ENCODE measurements around the gene PURA. TPM values are rescaled to one million over a fixed set of nuclear protein-coding genes. Genes with fewer than 3 reads are reported as not detected.

Gene PURA
- total RNA-seq, 1 experiment from 2014 or later, result 9.5 TPM

- no TSS peak for BruUV-seq (replicated peaks)
- ChIA-PET POLR2A (ENCODE audit: low non-redundant PET) (no interaction called here), CTCF (interaction anchor here (1.0 kb wide), 1 partner anchor 64 kb away, joined by 3 read pairs; no protein-coding TSS in a partner anchor)
- no peak for TF ChIP-seq EZH2 (IDR thresholded peaks at IDR 0.05; ENCODE audit: borderline replicate concordance, low read depth, low read length, poor library complexity, severe bottlenecking)
- TF ChIP-seq CTCF (conservative IDR thresholded peaks at IDR 0.05; ENCODE audit: low read depth, low read length), result no peak
- H3K27ac ChIP-seq (ENCODE audit: low read depth, low read length, poor library complexity, severe bottlenecking), result no peak overlapping the region
- H3K36me3 ChIP-seq (ENCODE audit: insufficient read depth, low read length, poor library complexity, severe bottlenecking), result no peaks in the 10 kb centered on the region
- H3K4me1 ChIP-seq (ENCODE audit: insufficient read depth, low read length, poor library complexity, severe bottlenecking), result no peaks in the 10 kb centered on the region
- H3K27me3 ChIP-seq (replicated peaks; ENCODE audit: insufficient read depth, low read depth, low read length, poor library complexity), result no peaks in the 10 kb centered on the region
- no peak for DNase-seq (ENCODE audit: low spot score)
- no peaks in the 10 kb centered on the region for H3K9me3 ChIP-seq (ENCODE audit: low read depth, low read length, poor library complexity, severe bottlenecking)
- H3K4me3 ChIP-seq (ENCODE audit: low read depth, low read length, poor library complexity, severe bottlenecking), result no peak overlapping the region
- intact Hi-C loops (cut with micrococcal nuclease; ENCODE audit: unreplicated experiment), result no loop called here
Observed at GRCh38 chr5:140136624-140137023, 22.7 kb downstream of the PURA start.

- H3K27ac ChIP-seq (ENCODE audit: low read depth, low read length, poor library complexity, severe bottlenecking), result no peak overlapping the region
- H3K27me3 ChIP-seq (replicated peaks; ENCODE audit: insufficient read depth, low read depth, low read length, poor library complexity), result no peaks in the 10 kb centered on the region
- no peak overlapping the region for H3K4me3 ChIP-seq (ENCODE audit: low read depth, low read length, poor library complexity, severe bottlenecking)
- ChIA-PET POLR2A (ENCODE audit: low non-redundant PET) (no interaction called here), CTCF (no interaction called here)
- no TSS peak for BruUV-seq (replicated peaks)
- H3K4me1 ChIP-seq (ENCODE audit: insufficient read depth, low read length, poor library complexity, severe bottlenecking), result no peaks in the 10 kb centered on the region
- no peaks in the 10 kb centered on the region for H3K36me3 ChIP-seq (ENCODE audit: insufficient read depth, low read length, poor library complexity, severe bottlenecking)
- no peaks in the 10 kb centered on the region for H3K9me3 ChIP-seq (ENCODE audit: low read depth, low read length, poor library complexity, severe bottlenecking)
- intact Hi-C loops (cut with micrococcal nuclease; ENCODE audit: unreplicated experiment), result no loop called here
- DNase-seq (ENCODE audit: low spot score), result no peak
- TF ChIP-seq CTCF (conservative IDR thresholded peaks at IDR 0.05; ENCODE audit: low read depth, low read length) (no peak), EZH2 (IDR thresholded peaks at IDR 0.05; ENCODE audit: borderline replicate concordance, low read depth, low read length, poor library complexity, severe bottlenecking) (no peak)
Observed at GRCh38 chr5:140140435-140140834, 26.5 kb downstream of the PURA start.

GRCh38 chr5:140141241-140141640, 27.3 kb downstream of the PURA start:
- DNase-seq (ENCODE audit: low spot score), result no peak
- H3K27me3 ChIP-seq (replicated peaks; ENCODE audit: insufficient read depth, low read depth, low read length, poor library complexity), result no peaks in the 10 kb centered on the region
- H3K9me3 ChIP-seq (ENCODE audit: low read depth, low read length, poor library complexity, severe bottlenecking), result no peaks in the 10 kb centered on the region
- ChIA-PET CTCF (no interaction called here), POLR2A (ENCODE audit: low non-redundant PET) (no interaction called here)
- H3K36me3 ChIP-seq (ENCODE audit: insufficient read depth, low read length, poor library complexity, severe bottlenecking), result no peaks in the 10 kb centered on the region
- BruUV-seq (replicated peaks), result no TSS peak
- no peak for TF ChIP-seq EZH2 (IDR thresholded peaks at IDR 0.05; ENCODE audit: borderline replicate concordance, low read depth, low read length, poor library complexity, severe bottlenecking)
- no peak for TF ChIP-seq CTCF (conservative IDR thresholded peaks at IDR 0.05; ENCODE audit: low read depth, low read length)
- H3K4me3 ChIP-seq (ENCODE audit: low read depth, low read length, poor library complexity, severe bottlenecking), result no peak overlapping the region
- no peak overlapping the region for H3K27ac ChIP-seq (ENCODE audit: low read depth, low read length, poor library complexity, severe bottlenecking)
- H3K4me1 ChIP-seq (ENCODE audit: insufficient read depth, low read length, poor library complexity, severe bottlenecking), result no peaks in the 10 kb centered on the region
- intact Hi-C loops (cut with micrococcal nuclease; ENCODE audit: unreplicated experiment), result no loop called here

All from A673 (cell line).